H1 (cell line): ENCODE results near the gene ENOX2. TPM values are rescaled to one million over a fixed set of nuclear protein-coding genes. Genes with fewer than 3 reads are reported as not detected.

Source experiments
- CTCF ChIA-PET: fragments of 300-600 bp; sonication (Branson Sonifier 250); formaldehyde crosslinking; loops from one replicate; lab custom pipeline; 2021; ENCODE audit not compliant: partially characterized antibody; lab: Charles Lee
- POLR2A ChIA-PET: fragments of 300-600 bp; sonication (Branson Sonifier 250); formaldehyde crosslinking; loops from one replicate; lab custom pipeline; 2021; ENCODE audit warnings: inconsistent platforms; ENCODE audit not compliant: partially characterized antibody; lab: Charles Lee
- DNase-seq, 2 experiments: peaks; one replicate each; pipeline versions ENCODE4 v3.0.0 to v3.0.0-alpha.2; 2010 to 2022; ENCODE audit warnings: low spot score in 2 of 2, low read depth in 1 of 2, mixed read lengths in 1 of 2
- FAIRE-seq: peaks from 2 replicates; lab custom pipeline; 2011; peaks lifted over from hg19 to GRCh38; lab: Jason Lieb, UNC
- H2AFZ ChIP-seq: 2 replicates; pipeline ENCODE4 v1.8.1; 2012; ENCODE audit warnings: low read length, inconsistent platforms
- H2AK5ac ChIP-seq: 2 replicates; pipeline ENCODE4 v1.6.1; 2013; ENCODE audit warnings: low read depth, low read length
- H2BK120ac ChIP-seq: replicated peaks from 2 replicates; pipeline ENCODE3; 2013; ENCODE audit warnings: low read depth, low read length, inconsistent platforms
- H2BK12ac ChIP-seq: 2 replicates; pipeline ENCODE4 v1.6.1; 2013; ENCODE audit warnings: low read depth, low read length
- H2BK15ac ChIP-seq: 2 replicates; pipeline ENCODE4 v1.6.1; 2013; ENCODE audit warnings: low read length
- H2BK20ac ChIP-seq: 2 replicates; pipeline ENCODE4 v1.6.1; 2013; ENCODE audit warnings: low read length
- H2BK5ac ChIP-seq: 2 replicates; pipeline ENCODE4 v1.6.1; 2013; ENCODE audit warnings: low read depth, low read length
- H3K14ac ChIP-seq: 2 replicates; pipeline ENCODE4 v1.6.1; 2013; ENCODE audit warnings: inconsistent platforms; ENCODE audit not compliant: insufficient read length
- H3K18ac ChIP-seq: 2 replicates; pipeline ENCODE4 v1.6.1; 2013; ENCODE audit warnings: low read length; ENCODE audit errors: extremely low read depth
- H3K23ac ChIP-seq: 2 replicates; pipeline ENCODE4 v1.6.1; 2013; ENCODE audit warnings: inconsistent platforms; ENCODE audit not compliant: insufficient read length
- H3K23me2 ChIP-seq: 2 replicates; pipeline ENCODE4 v1.6.1; 2013; ENCODE audit warnings: low read depth, low read length
- H3K27ac ChIP-seq: 2 replicates; pipeline ENCODE4 v1.6.1; 2011; ENCODE audit warnings: low read depth, low read length, inconsistent platforms
- H3K27me3 ChIP-seq, 4 experiments: replicated peaks in 1 of 4; 1 replicate in 1 of 4; 2 replicates in 3 of 4; pipeline versions ENCODE4 v1.6.1 to v1.8.1; 2011 to 2013; ENCODE audit warnings: low read length in 3 of 4, mild to moderate bottlenecking in 3 of 4, inconsistent platforms in 2 of 4, mixed read lengths in 2 of 4, moderate library complexity in 1 of 4; ENCODE audit not compliant: control insufficient read depth in 3 of 4, insufficient read depth in 3 of 4; ENCODE audit errors: extremely low read depth in 1 of 4
- H3K36me3 ChIP-seq, 4 experiments: 2 replicates each; pipeline versions ENCODE4 v1.6.1 to v1.8.1; 2011 to 2013; ENCODE audit warnings: mild to moderate bottlenecking in 4 of 4, low read length in 3 of 4, moderate library complexity in 2 of 4, control low read depth in 1 of 4, inconsistent platforms in 1 of 4; ENCODE audit not compliant: insufficient read depth in 4 of 4, control insufficient read depth in 2 of 4
- H3K4ac ChIP-seq: replicated peaks from 2 replicates; pipeline ENCODE3; 2013; ENCODE audit warnings: low read length, low read depth, mixed read lengths, inconsistent platforms; ENCODE audit not compliant: insufficient read length
- H3K4me1 ChIP-seq, 4 experiments: replicated peaks in 1 of 4; 1 replicate in 1 of 4; 2 replicates in 3 of 4; pipeline versions ENCODE4 v1.6.1 to v1.8.1; 2011 to 2013; ENCODE audit warnings: low read length in 3 of 4, inconsistent platforms in 2 of 4, mixed read lengths in 1 of 4; ENCODE audit not compliant: insufficient read depth in 4 of 4, control insufficient read depth in 3 of 4
- H3K4me2 ChIP-seq, 2 experiments: 2 replicates each; pipeline versions ENCODE4 v1.6.1 to v1.8.1; 2011 to 2013; ENCODE audit warnings: low read depth in 2 of 2, low read length in 2 of 2, control low read depth in 1 of 2, inconsistent platforms in 1 of 2, mild to moderate bottlenecking in 1 of 2; ENCODE audit not compliant: insufficient read depth in 1 of 2
- H3K4me3 ChIP-seq, 4 experiments: fragments of 200-600, 300-600 bp in 1 of 4; sonication (generic), shearing (Covaris generic), sonication (Bioruptor Twin) in 1 of 4; 2 replicates each; pipeline versions ENCODE4 v1.5.1 to v1.8.1; 2011 to 2016; ENCODE audit warnings: low read length in 4 of 4, low read depth in 3 of 4, control low read depth in 2 of 4, inconsistent platforms in 2 of 4, mild to moderate bottlenecking in 2 of 4, mixed read lengths in 1 of 4, moderate library complexity in 1 of 4; ENCODE audit not compliant: insufficient read depth in 2 of 4; ENCODE audit errors: extremely low read depth in 1 of 4
- H3K56ac ChIP-seq: replicated peaks from 2 replicates; pipeline ENCODE3; 2013; ENCODE audit warnings: low read depth, mild to moderate bottlenecking, mixed read lengths, low read length, inconsistent platforms; ENCODE audit not compliant: insufficient read length
- H3K79me1 ChIP-seq: 2 replicates; pipeline ENCODE4 v1.6.1; 2013; ENCODE audit warnings: low read depth, low read length, control low read depth
- H3K79me2 ChIP-seq, 2 experiments: 2 replicates each; pipeline versions ENCODE4 v1.6.1 to v1.8.1; 2012 to 2013; ENCODE audit warnings: low read length in 2 of 2, mild to moderate bottlenecking in 2 of 2, inconsistent platforms in 1 of 2; ENCODE audit not compliant: insufficient read depth in 2 of 2, control insufficient read depth in 1 of 2
- H3K9ac ChIP-seq, 4 experiments: replicated peaks in 1 of 4; 1 replicate in 1 of 4; 2 replicates in 3 of 4; pipeline versions ENCODE4 v1.6.1 to v1.8.1; 2011 to 2013; ENCODE audit warnings: low read depth in 3 of 4, low read length in 3 of 4, control low read depth in 2 of 4, mild to moderate bottlenecking in 2 of 4, moderate library complexity in 2 of 4, inconsistent platforms in 1 of 4; ENCODE audit errors: extremely low read depth in 1 of 4
- H3K9me3 ChIP-seq, 2 experiments: 2 replicates each; pipeline versions ENCODE4 v1.6.1 to v1.8.1; 2012 to 2013; ENCODE audit warnings: mild to moderate bottlenecking in 2 of 2, moderate library complexity in 2 of 2, control low read depth in 1 of 2, inconsistent platforms in 1 of 2, low read depth in 1 of 2, low read length in 1 of 2, mixed read lengths in 1 of 2; ENCODE audit not compliant: insufficient read depth in 2 of 2
- H4K20me1 ChIP-seq, 2 experiments: replicated peaks in 1 of 2; 2 replicates each; pipeline versions ENCODE3 to v1.8.1; 2011 to 2013; ENCODE audit warnings: inconsistent platforms in 2 of 2, low read length in 2 of 2, mild to moderate bottlenecking in 1 of 2; ENCODE audit not compliant: insufficient read depth in 2 of 2, control insufficient read depth in 1 of 2
- H4K5ac ChIP-seq: 2 replicates; pipeline ENCODE4 v1.6.1; 2013; ENCODE audit warnings: low read length, low read depth, mixed read lengths, inconsistent platforms; ENCODE audit not compliant: insufficient read length
- H4K8ac ChIP-seq: 2 replicates; pipeline ENCODE4 v1.8.0; 2013; ENCODE audit warnings: mild to moderate bottlenecking, moderate library complexity, low read length, inconsistent platforms; ENCODE audit not compliant: insufficient read depth; ENCODE audit errors: extremely low read depth
- H4K91ac ChIP-seq: replicated peaks from 2 replicates; pipeline ENCODE3; 2013; ENCODE audit warnings: low read length, mixed read lengths, inconsistent platforms; ENCODE audit not compliant: insufficient read length
- BCL11A ChIP-seq, 2 experiments: IDR thresholded peaks; one replicate each; pipeline ENCODE4 v1.6.1; 2011; ENCODE audit warnings: low read depth in 2 of 2, low read length in 2 of 2, mild to moderate bottlenecking in 2 of 2
- SRF ChIP-seq: IDR thresholded peaks from 2 replicates; pipeline ENCODE4 v1.6.1; 2011; ENCODE audit warnings: mild to moderate bottlenecking, low read depth, low read length, moderate library complexity
- WGBS, 2 experiments: shearing (Covaris generic) in 1 of 2; methylation state at CpG; one replicate each; pipeline versions ENCODE4 v1.1.6 to v1.1.7; 2013 to 2015; ENCODE audit warnings: low lambda C conversion rate in 2 of 2, mixed read lengths in 2 of 2, inconsistent platforms in 1 of 2, low coverage in 1 of 2, missing lambda C conversion rate in 1 of 2; ENCODE audit not compliant: insufficient replicate concordance in 2 of 2, insufficient coverage in 1 of 2, insufficient read length in 1 of 2; ENCODE audit errors: extremely low coverage in 1 of 2, missing lambda C conversion rate in 1 of 2; 5-methylcytosine and 5-hydroxymethylcytosine counted together
- polyA plus RNA-seq, 7 experiments: library from polyadenylated mRNA; depleted of rRNA in 3 of 7; stranded (reverse) in 5 of 7; unstranded in 2 of 7; fragments of >200 nt in 5 of 7; fragments of 200-250 nt in 2 of 7; gene quantifications; 1 replicate in 5 of 7; 2 replicates in 1 of 7; 4 replicates in 1 of 7; pipeline versions ENCODE4 v1.2.1 to v1.2.3, GENCODE V29; 2011 to 2013; ENCODE audit warnings: missing spikeins in 2 of 7, mixed read lengths in 2 of 7
- total RNA-seq: library from RNA; stranded (reverse); fragmentation: NEBNext Ultra II Directional; extraction: Animal tissue kit (Norgen Biotek cat#: 25700); gene quantifications from 2 replicates; pipeline ENCODE4 v1.2.1, GENCODE V29; 2021

The ENOX2 gene
- total and polyA plus RNA-seq, 2 of the 8 experiments (the other 6 are each of a cell fraction or from before 2014, with no cell fraction given) = 4.5 to 12.3 TPM

DNA sequence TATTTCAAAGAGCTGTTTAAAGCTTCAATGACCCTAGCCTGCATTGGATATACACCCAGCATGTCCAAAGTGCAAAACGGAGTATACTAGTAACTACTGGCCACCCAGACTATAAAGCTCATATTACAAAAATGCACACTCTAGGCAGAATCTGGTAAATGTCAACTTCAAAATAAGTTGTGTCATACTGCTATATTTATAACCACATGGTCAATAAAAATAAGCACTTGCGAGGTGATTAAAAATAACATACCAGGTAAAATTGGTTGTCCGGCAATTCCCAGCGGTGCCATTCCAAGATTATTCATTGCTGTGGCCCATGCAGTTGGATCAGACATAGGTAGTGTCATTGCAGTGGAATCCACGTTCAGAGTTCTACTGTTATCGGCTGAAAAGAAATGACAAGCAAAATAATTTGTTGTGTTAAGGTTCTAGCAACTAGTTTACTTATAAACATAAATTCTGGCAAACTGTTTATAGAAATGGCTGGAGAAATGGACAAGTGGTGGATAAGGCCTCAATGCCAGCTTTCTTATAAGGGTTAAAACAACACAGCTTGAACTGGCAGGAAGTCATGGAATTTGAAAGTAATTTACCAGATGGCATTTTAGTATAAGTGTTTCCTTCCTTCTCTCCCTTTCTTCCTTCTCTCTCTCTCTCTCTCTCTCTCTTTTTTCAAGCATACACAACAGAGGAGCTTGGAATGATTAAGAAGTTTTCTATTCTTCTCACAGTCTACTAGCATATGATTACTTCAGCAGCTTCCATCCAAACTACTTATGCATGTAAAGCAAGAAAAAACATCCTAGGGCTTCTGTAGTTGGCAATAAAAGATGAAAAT, 199.9 kb downstream of the ENOX2 start:
- H2BK5ac ChIP-seq = no peak overlapping the region
- H4K91ac ChIP-seq = no peak overlapping the region
- H3K4me3 ChIP-seq = no peak overlapping the region
- FAIRE-seq = no peak
- no peaks in the 10 kb centered on the region for H3K79me1 ChIP-seq
- no peak overlapping the region for H2BK20ac ChIP-seq
- H3K4ac ChIP-seq = no peak overlapping the region
- H4K20me1 ChIP-seq = no peaks in the 10 kb centered on the region
- H3K27me3 ChIP-seq = no peaks in the 10 kb centered on the region
- no peak overlapping the region for H3K56ac ChIP-seq
- H2BK12ac ChIP-seq = no peak overlapping the region
- no peak overlapping the region for H3K4me2 ChIP-seq
- H3K23ac ChIP-seq = no peak overlapping the region
- no peak overlapping the region for H4K5ac ChIP-seq
- no peaks in the 10 kb centered on the region for H3K9me3 ChIP-seq
- no peaks in the 10 kb centered on the region for H3K23me2 ChIP-seq
- no peak overlapping the region for H3K18ac ChIP-seq
- H3K9ac ChIP-seq = no peak overlapping the region
- TF ChIP-seq SRF (no peak), BCL11A (IDR thresholded peaks at IDR 0.05; ENCODE audit: low read depth in 2 of 2, low read length in 2 of 2) (no peak)
- POLR2A ChIA-PET = no interaction called here
- H2BK15ac ChIP-seq = no peak overlapping the region
- H3K4me1 ChIP-seq = no peaks in the 10 kb centered on the region
- DNase-seq = no peak
- no peaks in the 10 kb centered on the region for H3K79me2 ChIP-seq
- CTCF ChIA-PET = no interaction called here
- H4K8ac ChIP-seq = no peak overlapping the region
- no peak overlapping the region for H2BK120ac ChIP-seq
- H3K27ac ChIP-seq = no peak overlapping the region
- no peak overlapping the region for H2AFZ ChIP-seq
- WGBS, 2 experiments = 95% methylated on average over 6 of the region's 6 CpGs; no CpG with 5 or more reads in 1 of the 2 experiments
- H2AK5ac ChIP-seq = no peak overlapping the region
- no peak overlapping the region for H3K14ac ChIP-seq
- no peaks in the 10 kb centered on the region for H3K36me3 ChIP-seq
